Stimulated activated CD4-positive, alpha-beta T cell treated with anti-CD3 and anti-CD28 coated beads, Interleukin-2, amount 100 ng/mL, for 48 hours (primary cell): ENCODE measurements around the gene HHATL.
"Not testable (repeated sequence)": the region's sequence is repeated elsewhere in the genome, so short reads cannot be mapped to it uniquely, and the experiment has no call there.

ENCODE experiments used
- DNase-seq, 2 donors: peaks; one replicate each; pipeline ENCODE4 v3.0.0-alpha.2; 2020

HHATL gene

GRCh38 chr3:42733501-42734262, 31.1 kb upstream of the HHATL start:
- DNase-seq = no peak

GRCh38 chr3:42732829-42733459, 30.3 kb upstream of the HHATL start:
- no peak for DNase-seq

- no peak for DNase-seq
Observed at GRCh38 chr3:42732196-42732828, 29.7 kb upstream of the HHATL start.

GRCh38 chr3:42731476-42732195, 29.0 kb upstream of the HHATL start:
- DNase-seq = no peak

GRCh38 chr3:42730706-42731420, 28.3 kb upstream of the HHATL start:
- DNase-seq = no peak

GRCh38 chr3:42730294-42730693, 27.7 kb upstream of the HHATL start:
- no peak for DNase-seq

DNA sequence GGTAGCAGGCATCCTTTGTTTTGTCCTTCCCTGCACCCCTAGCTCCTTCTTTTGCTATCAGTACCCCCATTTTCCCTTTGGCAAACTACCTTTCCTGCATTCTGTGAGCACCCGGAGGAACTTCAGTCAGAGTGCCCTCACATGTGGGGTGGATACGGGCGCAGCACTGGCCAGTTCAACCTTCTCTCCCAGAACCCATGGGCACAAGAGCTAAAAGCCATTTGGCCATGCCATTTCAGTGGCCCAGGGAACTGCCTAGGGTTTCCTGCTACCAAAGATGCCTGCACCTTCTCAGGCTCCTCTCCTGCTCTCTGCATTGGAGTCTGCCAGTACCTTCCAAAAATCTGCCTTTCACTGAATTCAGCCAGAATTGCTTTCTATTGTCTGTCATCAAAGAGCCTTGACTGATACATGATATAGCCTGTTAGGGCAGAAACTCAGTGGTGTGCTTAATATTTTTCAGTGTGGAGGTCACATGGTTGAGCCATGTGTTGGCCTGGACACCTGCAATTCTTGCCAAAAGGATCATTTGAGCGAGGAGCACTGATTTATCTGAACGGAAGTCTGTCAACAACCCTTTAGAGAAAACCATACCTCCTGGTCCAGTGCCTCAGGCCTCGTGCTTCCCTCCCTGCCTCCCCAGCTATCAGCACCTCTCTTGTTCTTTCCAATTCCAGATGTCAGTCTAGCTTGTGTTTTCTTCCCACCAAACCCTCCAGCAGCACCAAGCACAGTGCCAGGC, 27.0 kb upstream of the HHATL start:
- DNase-seq = no peak

- no peak for DNase-seq
Observed at GRCh38 chr3:42728668-42729364, 26.2 kb upstream of the HHATL start.

- DNase-seq = no peak
Observed at GRCh38 chr3:42728056-42728455, 25.5 kb upstream of the HHATL start.

DNA sequence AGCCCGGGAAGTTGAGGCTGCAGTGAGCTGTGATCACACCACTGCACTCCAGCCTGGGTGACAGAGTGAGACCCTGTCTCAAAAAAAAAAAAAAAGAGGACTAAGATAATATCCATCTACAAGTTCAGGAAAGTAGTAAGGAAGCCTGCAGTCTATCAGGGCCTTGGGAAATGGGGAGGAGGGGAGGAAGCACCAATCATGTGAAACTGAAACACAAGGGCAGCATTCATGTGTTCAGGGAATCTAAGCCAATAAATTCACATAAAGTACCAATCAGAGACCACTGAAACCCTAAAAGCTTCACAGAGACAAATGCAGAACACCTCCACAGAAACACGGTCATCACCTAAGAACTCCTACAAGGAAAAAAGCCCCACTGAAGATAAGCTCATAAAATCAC, 22.9 kb upstream of the HHATL start:
- no peak for DNase-seq

GRCh38 chr3:42723219-42723618, 20.6 kb upstream of the HHATL start:
- DNase-seq = no peak

DNA sequence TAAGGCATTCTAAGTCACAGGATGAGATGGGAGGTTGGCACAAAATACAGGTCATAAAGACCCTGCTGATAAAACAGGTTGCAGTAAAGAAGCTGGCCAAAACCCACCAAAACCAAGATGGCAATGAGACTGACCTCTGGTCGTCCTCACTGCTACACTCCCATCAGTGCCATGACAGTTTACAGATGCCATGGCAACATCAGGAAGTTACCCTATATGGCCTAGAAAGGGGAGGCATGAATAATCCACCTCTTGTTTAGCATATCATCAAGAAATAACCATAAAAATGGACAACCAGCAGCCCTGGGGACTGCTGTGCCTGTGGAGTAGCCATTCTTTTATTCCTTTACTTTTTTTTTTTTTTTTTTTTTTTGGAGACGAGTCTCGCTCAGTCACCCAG, 19.8 kb upstream of the HHATL start:
- DNase-seq = not testable (repeated sequence)

DNA sequence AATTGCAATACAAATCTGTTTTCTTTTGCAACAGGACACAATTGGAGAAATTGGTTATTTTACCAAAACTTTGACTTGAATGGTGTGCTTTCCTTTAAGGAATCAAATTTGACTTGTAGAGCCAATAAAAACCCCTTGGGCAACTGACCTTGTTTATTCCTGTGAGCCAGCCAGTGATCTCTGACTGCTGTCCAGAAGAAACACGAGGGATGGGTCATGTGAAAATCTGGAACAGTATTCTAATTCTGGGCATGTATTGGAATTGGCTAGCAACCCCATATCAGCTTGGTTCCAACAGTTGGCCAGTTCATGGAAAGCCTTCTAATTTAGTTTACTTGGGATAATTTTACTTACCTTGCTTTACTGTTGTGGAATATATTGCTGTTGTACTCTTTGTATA, 19.1 kb upstream of the HHATL start:
- DNase-seq = no peak

DNA sequence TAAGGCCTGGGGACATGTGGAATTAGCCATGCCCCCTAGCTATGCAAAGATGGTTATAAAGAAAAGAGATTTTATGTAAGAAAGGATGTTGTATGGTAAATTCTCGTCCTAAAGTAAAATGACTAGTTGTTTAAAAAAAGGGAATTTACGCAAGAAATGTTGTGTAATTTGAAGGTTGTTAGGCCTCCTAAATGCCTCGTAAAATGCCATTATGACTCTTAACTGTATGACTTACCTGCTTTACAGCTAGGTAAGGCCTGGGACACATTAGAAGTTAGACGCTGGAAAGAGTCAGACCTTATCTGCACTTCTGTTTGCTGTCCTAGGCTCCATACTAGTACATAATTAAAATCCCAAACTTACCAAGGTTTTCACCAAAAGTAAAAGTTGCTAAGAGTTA, 17.5 kb upstream of the HHATL start:
- DNase-seq = no peak

- no peak for DNase-seq
Observed at GRCh38 chr3:42719002-42719401, 16.4 kb upstream of the HHATL start.

GRCh38 chr3:42718338-42718737, 15.7 kb upstream of the HHATL start:
- DNase-seq = no peak

GRCh38 chr3:42717306-42717705, 14.7 kb upstream of the HHATL start:
- no peak for DNase-seq

DNA sequence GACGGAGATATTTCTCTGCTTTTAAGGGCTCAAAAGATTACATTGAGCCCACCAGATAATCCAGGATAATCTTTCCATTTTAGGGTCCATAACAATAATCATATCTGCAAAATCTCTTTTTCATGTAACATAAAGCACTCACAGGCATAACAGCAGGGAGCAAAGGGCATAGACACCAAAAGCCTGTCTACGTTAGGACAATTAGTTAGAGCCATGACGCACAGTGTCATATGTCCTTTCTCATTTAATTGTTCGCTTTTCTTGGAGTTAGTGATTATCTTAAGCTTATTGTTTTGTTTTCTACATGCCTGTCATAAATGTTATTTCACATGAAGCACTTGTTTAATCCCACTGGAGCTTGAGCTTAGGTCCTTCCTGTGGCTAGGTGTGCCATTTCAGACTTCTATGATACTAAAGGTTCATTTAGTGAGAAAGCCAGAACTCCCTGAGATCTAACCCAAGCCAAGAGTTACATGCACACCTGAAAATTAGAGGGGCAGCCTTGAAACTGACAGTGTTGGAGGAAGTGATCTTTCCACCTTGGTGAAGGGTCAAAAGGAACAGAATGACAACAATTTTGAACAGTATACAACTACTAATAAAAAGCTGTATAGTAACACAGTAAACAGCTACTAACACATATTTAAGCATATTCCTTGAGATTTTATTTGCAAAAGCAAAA, 11.7 kb upstream of the HHATL start:
- no peak for DNase-seq

- DNase-seq = no peak
Observed at GRCh38 chr3:42713747-42714146, 11.1 kb upstream of the HHATL start.

- DNase-seq = no peak
Observed at GRCh38 chr3:42712688-42713372, 10.2 kb upstream of the HHATL start.

- DNase-seq = no peak
Observed at GRCh38 chr3:42712344-42712648, 9.7 kb upstream of the HHATL start.
